A549 (cell line): ENCODE results near the gene LGALS7. TPM values are rescaled to one million over a fixed set of nuclear protein-coding genes. Genes with fewer than 3 reads are reported as not detected.

Source experiments
- ATAC-seq, 2 experiments: fragments of 200-7000 bp in 1 of 2; fragments of >200 bp in 1 of 2; cut with Nextera tagmentation in 1 of 2; cut with Tn5 transposase in 1 of 2; 3 replicates each; pipeline versions ENCODE4 v1.8.0 to v1.9.1; 2018 to 2020; ENCODE audit warnings: mild to moderate bottlenecking in 1 of 2, moderate library complexity in 1 of 2
- CTCF ChIA-PET: fragments of 300-600 bp; sonication (Branson Sonifier 250); formaldehyde crosslinking; extraction: SDS; loops from one replicate; lab custom pipeline; 2021; ENCODE audit warnings: antibody characterized with exemption, inconsistent platforms; lab: Yijun Ruan, JAX
- POLR2A ChIA-PET: fragments of 350-600 bp; formaldehyde crosslinking; extraction: SDS; loops from one replicate; lab custom pipeline; 2021; ENCODE audit warnings: antibody characterized with exemption, inconsistent platforms; lab: Yijun Ruan, JAX
- DNase-seq, 2 experiments: peaks; one replicate each; pipeline versions ENCODE4 v3.0.0 to v3.0.0-alpha.2; 2011 to 2016; ENCODE audit warnings: low read depth in 1 of 2, low spot score in 1 of 2
- FAIRE-seq: peaks from 2 replicates; lab custom pipeline; 2011; peaks lifted over from hg19 to GRCh38; lab: Jason Lieb, UNC
- H3K27ac ChIP-seq, 2 experiments: fragments of >200 bp; sonication (Bioruptor Twin); formaldehyde crosslinking; 3 replicates each; pipeline ENCODE4 v1.5.1; 2016 to 2017
- H3K4me1 ChIP-seq: fragments of >200 bp; sonication (Bioruptor Twin); formaldehyde crosslinking; 3 replicates; pipeline ENCODE4 v1.6.1; 2016
- H3K4me2 ChIP-seq: fragments of >200 bp; sonication (Bioruptor Twin); formaldehyde crosslinking; 3 replicates; pipeline ENCODE4 v1.6.1; 2016
- H3K4me3 ChIP-seq: fragments of >200 bp; sonication (Bioruptor Twin); formaldehyde crosslinking; 3 replicates; pipeline ENCODE4 v1.5.1; 2016
- H3K9me3 ChIP-seq: fragments of >200 bp; sonication (Bioruptor Twin); formaldehyde crosslinking; 3 replicates; pipeline ENCODE4 v1.6.1; 2016
- CBX8 ChIP-seq: fragments of 200-600 bp; sonication (generic); IDR thresholded peaks from 2 replicates; pipeline ENCODE4 v1.6.1; 2016
- CHD4 ChIP-seq: fragments of 200-600 bp; sonication (generic); IDR thresholded peaks from 2 replicates; pipeline ENCODE4 v1.6.1; 2016; ENCODE audit warnings: antibody characterized with exemption, mild to moderate bottlenecking, borderline replicate concordance
- FOSL2 ChIP-seq, 2 experiments: fragments of 450-650 bp in 1 of 2; fragments of >200 bp in 1 of 2; sonication (Bioruptor Twin) in 1 of 2; formaldehyde crosslinking; IDR thresholded peaks; 2 replicates each; pipeline versions ENCODE4 v1.5.0 to v1.6.1; 2016 to 2020; ENCODE audit warnings: mild to moderate bottlenecking in 1 of 2, moderate library complexity in 1 of 2
- HEYL ChIP-seq: fragments of 250-450 bp; sonication (Bioruptor Pico); IDR thresholded peaks from 2 replicates; pipeline ENCODE4 v1.8.0; 2021; ENCODE audit warnings: mild to moderate bottlenecking, moderate library complexity
- HOXA7 ChIP-seq: fragments of 250-450 bp; sonication (Bioruptor Pico); IDR thresholded peaks from 2 replicates; pipeline ENCODE4 v1.5.0; 2020; ENCODE audit warnings: mild to moderate bottlenecking, moderate library complexity
- JUN ChIP-seq, 2 experiments: fragments of >200 bp; sonication (Bioruptor Twin); formaldehyde crosslinking; IDR thresholded peaks; 2 replicates in 1 of 2; 3 replicates in 1 of 2; pipeline ENCODE4 v1.6.1; 2016 to 2017
- MAFK ChIP-seq: fragments of 450-650 bp; IDR thresholded peaks from 2 replicates; pipeline ENCODE4 v1.6.1; 2014; ENCODE audit not compliant: partially characterized antibody
- NR3C1 ChIP-seq: fragments of >200 bp; sonication (Bioruptor Twin); formaldehyde crosslinking; IDR thresholded peaks from 3 replicates; pipeline ENCODE4 v1.6.1; 2017
- ZC3H11A ChIP-seq: fragments of 450-650 bp; IDR thresholded peaks from 2 replicates; pipeline ENCODE4 v1.6.1; 2014; ENCODE audit warnings: antibody characterized with exemption, mild to moderate bottlenecking
- WGBS: methylation state at CpG from one replicate; pipeline ENCODE4 v1.1.6; 2017; ENCODE audit errors: missing lambda C conversion rate; 5-methylcytosine and 5-hydroxymethylcytosine counted together
- polyA plus RNA-seq, 4 experiments: library from polyadenylated mRNA; depleted of rRNA in 3 of 4; stranded (reverse); fragments of >200 nt; fragmentation: RNase III in 1 of 4; extraction: RNeasy Plus Mini Kit Qiagen cat#74134 plus additional on column Dnase treatment in 1 of 4; gene quantifications; 2 replicates in 3 of 4; 3 replicates in 1 of 4; pipeline ENCODE4 v1.2.3, GENCODE V29; 2011 to 2017
- TF ChIP-seq, protein P1 (sequence below): fragments of 450-650 bp; IDR thresholded peaks from 2 replicates; pipeline ENCODE4 v1.6.1; 2014; ENCODE audit warnings: antibody characterized with exemption
- TF ChIP-seq, protein P2 (sequence below): fragments of 250-450 bp; sonication (Bioruptor Pico); IDR thresholded peaks from 2 replicates; pipeline ENCODE4 v1.5.0; 2020; ENCODE audit warnings: low read depth, mild to moderate bottlenecking, moderate library complexity
- TF ChIP-seq, protein P3 (sequence below): IDR thresholded peaks from 2 replicates; pipeline ENCODE4 v1.6.1; 2012

Gene LGALS7
- polyA plus RNA-seq, 2 of the 4 experiments (the other 2 are of a cell fraction) = not detected

DNA sequence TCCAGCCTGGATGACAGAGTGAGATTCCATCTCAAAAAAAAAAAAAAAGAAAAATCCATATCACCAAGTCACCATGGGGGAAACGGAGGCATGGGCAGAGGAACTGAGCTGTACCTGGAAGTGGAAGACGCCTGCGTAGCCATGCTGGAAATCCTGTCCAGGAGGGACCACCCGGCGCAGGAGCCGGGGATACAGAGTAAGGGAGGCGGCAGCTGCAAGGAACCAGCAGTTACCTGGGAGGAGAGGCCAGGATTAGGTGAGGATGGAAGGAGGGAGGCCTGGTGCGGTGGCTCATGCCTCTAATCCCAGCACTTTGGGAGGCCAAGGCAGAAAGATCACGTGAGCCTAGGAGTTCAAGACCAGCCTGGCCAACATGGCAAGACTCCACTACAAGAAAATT lies 31.0 kb downstream of the LGALS7 start:
- WGBS = 89% methylated on average over 9 of the region's 9 CpGs
- CTCF ChIA-PET = interaction anchor here (0.6 to 3.1 kb wide), 10 partner anchors 8 to 376 kb away, joined by 3 to 12 read pairs (median 4); no protein-coding TSS in a partner anchor
- Histone ChIP-seq H3K4me3 (no peak overlapping the region), H3K4me2 (no peak overlapping the region), H3K9me3 (no peaks in the 10 kb centered on the region), H3K27ac (no peak overlapping the region), H3K4me1 (peaks cover 5% of the 10 kb centered on the region; the same call in 2 of the 3 replicates)
- DNase-seq = no peak
- POLR2A ChIA-PET = interaction anchor here (0.6 to 1.2 kb wide), 4 partner anchors 41 to 340 kb away, joined by 3 to 4 read pairs (median 4); partner anchors contain the start of genes FAM98C, NFKBIB and SIRT2
- FAIRE-seq = no peak
- no peak for ATAC-seq
- TF ChIP-seq NR3C1 = no peak

DNA sequence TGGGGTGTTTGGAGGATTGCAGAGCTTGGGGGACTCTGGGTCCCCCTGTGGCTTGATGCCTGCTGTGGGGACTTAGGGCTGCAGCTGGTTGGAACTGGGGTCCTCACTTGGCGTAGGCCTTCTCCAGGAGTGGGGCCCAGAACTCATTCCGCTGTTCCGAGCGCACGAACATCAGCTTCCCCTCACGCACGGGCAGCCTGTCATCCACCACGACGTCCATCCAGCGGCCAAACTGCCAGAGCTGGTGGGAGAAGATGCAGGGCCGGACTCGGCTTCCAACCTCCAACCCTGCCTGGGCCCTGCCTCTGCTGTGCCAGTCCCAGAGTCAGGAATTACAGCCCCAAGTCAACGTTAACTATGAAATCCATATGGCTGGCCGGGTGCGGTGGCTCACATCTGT lies 31.6 kb downstream of the LGALS7 start:
- TF ChIP-seq MAFK = no peak
- no peak for TF ChIP-seq CHD4
- no peak for TF ChIP-seq CBX8
- no peak for TF ChIP-seq HEYL
- no peak for TF ChIP-seq FOSL2 (IDR thresholded peaks at IDR 0.05)
- TF ChIP-seq FOSL2 (CRISPR knock-in tag; IDR thresholded peaks at IDR 0.05) = no peak
- TF ChIP-seq, protein P1, sequence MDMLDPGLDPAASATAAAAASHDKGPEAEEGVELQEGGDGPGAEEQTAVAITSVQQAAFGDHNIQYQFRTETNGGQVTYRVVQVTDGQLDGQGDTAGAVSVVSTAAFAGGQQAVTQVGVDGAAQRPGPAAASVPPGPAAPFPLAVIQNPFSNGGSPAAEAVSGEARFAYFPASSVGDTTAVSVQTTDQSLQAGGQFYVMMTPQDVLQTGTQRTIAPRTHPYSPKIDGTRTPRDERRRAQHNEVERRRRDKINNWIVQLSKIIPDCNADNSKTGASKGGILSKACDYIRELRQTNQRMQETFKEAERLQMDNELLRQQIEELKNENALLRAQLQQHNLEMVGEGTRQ = no peak
- no peak for TF ChIP-seq HOXA7 (CRISPR knock-in tag)
- peaks cover 12% of the 10 kb centered on the region for H3K4me1 ChIP-seq
- H3K4me2 ChIP-seq = no peak overlapping the region
- WGBS = 97% methylated on average over 15 of the region's 15 CpGs
- no peaks in the 10 kb centered on the region for H3K9me3 ChIP-seq
- ChIA-PET POLR2A (interaction anchor here (0.9 to 1.2 kb wide), 2 partner anchors 42 to 158 kb away, joined by 3 to 4 read pairs; partner anchors contain the start of genes NFKBIB and SIRT2), CTCF (interaction anchor here (0.6 to 3.1 kb wide), 14 partner anchors 9 to 377 kb away, joined by 3 to 12 read pairs (median 4); no protein-coding TSS in a partner anchor)
- H3K4me3 ChIP-seq = no peak overlapping the region
- H3K27ac ChIP-seq = no peak overlapping the region
- DNase-seq (no peak), FAIRE-seq (no peak), ATAC-seq (no peak)

DNA sequence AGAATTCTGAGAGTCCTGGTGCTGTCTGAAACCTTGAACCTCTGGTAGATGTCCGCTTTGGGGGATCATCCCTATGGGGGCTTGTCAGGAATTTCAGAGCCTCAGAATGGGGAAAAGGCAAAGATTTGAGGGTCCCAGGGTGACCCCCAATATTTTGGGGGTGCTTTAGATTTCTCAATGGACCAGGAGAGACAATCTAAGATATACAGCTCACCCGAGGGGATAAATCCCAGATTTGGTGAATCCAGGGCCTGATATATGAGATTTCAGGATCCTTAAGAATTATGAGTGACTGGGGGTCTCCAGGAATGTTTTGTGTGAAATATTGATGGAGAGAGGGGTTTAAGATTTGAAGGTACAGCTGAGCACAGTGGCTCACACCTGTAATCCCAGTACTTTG lies 32.4 kb downstream of the LGALS7 start:
- TF ChIP-seq HOXA7 (CRISPR knock-in tag) (0 out of 2 replicates have a peak, but pooled peaks have one; percentile 59), ZC3H11A (no peak)
- Histone ChIP-seq H3K4me1 (peaks cover 16% of the 10 kb centered on the region), H3K9me3 (no peaks in the 10 kb centered on the region), H3K4me2 (no peak overlapping the region), H3K27ac (no peak overlapping the region), H3K4me3 (no peak overlapping the region)
- ChIA-PET CTCF (interaction anchor here (0.6 to 3.1 kb wide), 9 partner anchors 10 to 196 kb away, joined by 3 to 12 read pairs (median 3); no protein-coding TSS in a partner anchor), POLR2A (no interaction called here)
- DNase-seq (no peak), FAIRE-seq (no peak), ATAC-seq (no peak)
- 75% methylated on average over 2 of the region's 2 CpGs for WGBS

DNA sequence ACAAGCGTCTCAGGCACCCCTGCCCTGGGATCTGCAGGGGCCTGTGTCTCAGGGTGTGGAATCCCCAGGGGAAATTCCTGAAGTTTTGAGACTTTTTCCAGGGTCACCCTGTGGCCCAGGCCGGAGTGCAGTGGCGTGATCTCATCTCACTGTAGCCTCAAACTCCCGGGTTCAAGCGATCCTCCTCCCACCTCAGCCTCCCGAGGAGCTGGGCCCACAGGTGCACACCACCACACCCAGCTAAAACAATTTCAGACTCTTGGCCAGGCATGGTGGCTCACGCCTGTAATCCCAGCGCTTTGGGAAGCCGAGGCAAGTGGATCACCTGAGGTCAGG lies 33.1 kb downstream of the LGALS7 start:
- Histone ChIP-seq H3K4me2 (no peak overlapping the region), H3K27ac (no peak overlapping the region), H3K9me3 (no peaks in the 10 kb centered on the region), H3K4me3 (no peak overlapping the region), H3K4me1 (peaks cover 19% of the 10 kb centered on the region)
- TF ChIP-seq, protein P2, sequence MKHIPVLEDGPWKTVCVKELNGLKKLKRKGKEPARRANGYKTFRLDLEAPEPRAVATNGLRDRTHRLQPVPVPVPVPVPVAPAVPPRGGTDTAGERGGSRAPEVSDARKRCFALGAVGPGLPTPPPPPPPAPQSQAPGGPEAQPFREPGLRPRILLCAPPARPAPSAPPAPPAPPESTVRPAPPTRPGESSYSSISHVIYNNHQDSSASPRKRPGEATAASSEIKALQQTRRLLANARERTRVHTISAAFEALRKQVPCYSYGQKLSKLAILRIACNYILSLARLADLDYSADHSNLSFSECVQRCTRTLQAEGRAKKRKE = no peak
- 0 out of 5 replicates have a peak, but pooled peaks of 1 of the 2 experiments have one; percentile 14 for TF ChIP-seq JUN (IDR thresholded peaks at IDR 0.05)
- TF ChIP-seq, protein P3, sequence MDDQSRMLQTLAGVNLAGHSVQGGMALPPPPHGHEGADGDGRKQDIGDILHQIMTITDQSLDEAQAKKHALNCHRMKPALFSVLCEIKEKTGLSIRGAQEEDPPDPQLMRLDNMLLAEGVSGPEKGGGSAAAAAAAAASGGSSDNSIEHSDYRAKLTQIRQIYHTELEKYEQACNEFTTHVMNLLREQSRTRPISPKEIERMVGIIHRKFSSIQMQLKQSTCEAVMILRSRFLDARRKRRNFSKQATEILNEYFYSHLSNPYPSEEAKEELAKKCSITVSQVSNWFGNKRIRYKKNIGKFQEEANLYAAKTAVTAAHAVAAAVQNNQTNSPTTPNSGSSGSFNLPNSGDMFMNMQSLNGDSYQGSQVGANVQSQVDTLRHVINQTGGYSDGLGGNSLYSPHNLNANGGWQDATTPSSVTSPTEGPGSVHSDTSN = no peak
- FAIRE-seq = no peak
- DNase-seq = no peak
- ATAC-seq = no peak
- CTCF ChIA-PET = interaction anchor here (0.7 to 3.1 kb wide), 5 partner anchors 10 to 147 kb away, joined by 3 to 12 read pairs (median 3); no protein-coding TSS in a partner anchor
- 92% methylated on average over 9 of the region's 9 CpGs for WGBS
- POLR2A ChIA-PET = no interaction called here
